HG03378 (cell line): ENCODE measurements around the gene WDR86.

Source experiments
- ATAC-seq: cut with Tn5 transposase; IDR thresholded peaks from one replicate; pipeline ENCODE4 v1.9.1; 2021; ENCODE audit warnings: mild to moderate bottlenecking, moderate library complexity; ENCODE audit not compliant: unreplicated experiment

WDR86 gene

DNA sequence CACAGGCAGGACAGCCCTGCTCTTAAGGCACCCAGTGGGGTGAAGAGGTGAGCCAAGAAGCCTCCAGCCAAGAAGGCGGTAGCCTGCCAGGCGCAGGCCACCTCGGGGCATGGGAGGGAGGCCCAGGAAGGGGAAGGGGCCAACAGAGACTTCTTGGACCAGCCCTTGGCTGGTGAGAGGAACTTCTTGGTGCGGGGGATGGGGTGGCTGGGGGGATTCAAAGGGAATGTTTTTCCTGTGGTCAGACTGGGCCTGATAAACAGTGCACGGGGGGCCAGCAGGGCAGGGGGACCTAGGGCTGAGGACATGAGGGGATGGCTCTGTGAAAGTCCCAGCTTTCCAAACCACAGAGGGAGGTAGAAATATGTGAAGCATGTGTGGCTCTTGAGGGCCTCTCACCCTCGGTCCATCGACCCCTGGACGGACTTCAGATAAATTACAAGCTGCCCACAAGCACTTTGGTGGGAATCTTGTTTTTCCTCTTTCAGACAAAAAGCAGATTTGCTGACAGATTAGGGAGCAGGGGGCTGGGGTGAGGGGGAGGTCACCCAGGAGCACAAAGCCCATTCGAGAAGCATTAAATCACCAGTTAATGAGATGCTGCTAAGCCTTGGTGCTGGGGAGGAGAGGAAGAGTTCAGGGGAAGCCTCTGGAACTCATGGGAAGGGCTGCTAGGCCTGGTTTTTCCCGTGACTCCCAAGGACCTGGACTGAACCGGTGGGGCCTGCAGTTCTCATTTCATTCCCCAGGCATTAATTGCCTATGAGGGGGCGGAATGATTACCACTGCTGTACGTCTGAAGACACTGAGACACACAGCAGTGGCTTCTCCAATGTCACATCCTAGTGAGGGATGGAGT is 18.8 kb upstream of the WDR86 start:
- no peak for ATAC-seq

GRCh38 chr7:151427705-151428377 is 18.0 kb upstream of the WDR86 start:
- no peak for ATAC-seq

GRCh38 chr7:151426904-151427704 is 17.3 kb upstream of the WDR86 start:
- ATAC-seq: no peak

- ATAC-seq: no peak
Observed at GRCh38 chr7:151426441-151426903, 16.6 kb upstream of the WDR86 start.

DNA sequence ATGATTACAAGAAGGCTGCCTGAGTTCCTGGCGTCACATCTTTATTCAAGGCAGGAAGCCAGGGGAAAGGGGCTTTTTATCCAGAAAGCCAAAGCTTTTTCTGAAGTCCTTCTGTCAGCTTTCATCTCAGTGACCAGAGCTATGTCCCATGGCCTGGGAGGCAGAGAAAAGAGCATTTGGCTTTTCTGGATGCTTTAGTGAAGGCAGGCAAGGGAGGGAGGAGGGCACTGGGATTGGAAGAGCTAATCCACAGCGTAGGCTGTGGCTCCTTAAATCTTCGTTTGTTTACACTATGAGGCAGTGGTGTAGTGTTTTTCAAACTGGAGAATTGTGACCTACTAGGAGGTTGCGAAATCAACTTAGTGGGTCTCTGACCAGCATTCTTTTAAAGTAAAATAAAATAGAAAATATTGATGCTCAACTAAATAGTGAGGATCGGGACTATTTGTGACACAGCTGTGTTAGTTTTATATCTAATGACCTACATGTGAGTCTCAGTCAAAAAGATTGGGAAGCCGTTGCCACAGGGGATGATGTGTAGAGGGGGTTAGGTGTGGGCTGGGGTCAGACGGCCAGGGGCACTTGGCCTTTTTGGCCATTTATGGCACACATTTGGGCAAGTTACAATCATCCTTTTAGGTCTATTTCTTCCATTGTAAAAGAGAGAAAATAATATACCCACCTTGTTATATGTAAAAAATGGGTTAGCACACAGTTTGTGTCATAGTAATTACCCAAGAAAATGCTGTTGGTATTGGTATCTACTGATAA is 16.0 kb upstream of the WDR86 start:
- no peak for ATAC-seq

GRCh38 chr7:151424799-151425198 is 15.0 kb upstream of the WDR86 start:
- ATAC-seq: no peak

DNA sequence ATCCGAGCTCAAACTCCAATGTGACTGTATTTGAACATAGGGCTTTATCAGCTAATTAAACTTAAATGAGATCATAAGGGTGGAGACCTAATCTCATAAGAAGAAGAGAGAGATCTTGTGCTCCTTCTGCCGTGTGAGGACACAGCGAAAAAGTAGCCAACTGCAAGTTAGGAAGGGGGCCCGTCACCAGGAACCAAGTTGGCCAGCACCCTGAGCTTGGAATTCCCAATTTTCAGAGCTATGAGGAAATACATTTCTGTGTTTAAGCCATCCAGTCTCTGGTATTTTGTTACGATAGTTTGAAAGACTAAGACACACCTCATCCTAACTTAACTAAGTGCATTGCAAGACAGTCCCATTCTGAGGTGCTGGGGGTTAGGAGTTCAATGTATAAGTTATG is 14.1 kb upstream of the WDR86 start:
- no peak for ATAC-seq

DNA sequence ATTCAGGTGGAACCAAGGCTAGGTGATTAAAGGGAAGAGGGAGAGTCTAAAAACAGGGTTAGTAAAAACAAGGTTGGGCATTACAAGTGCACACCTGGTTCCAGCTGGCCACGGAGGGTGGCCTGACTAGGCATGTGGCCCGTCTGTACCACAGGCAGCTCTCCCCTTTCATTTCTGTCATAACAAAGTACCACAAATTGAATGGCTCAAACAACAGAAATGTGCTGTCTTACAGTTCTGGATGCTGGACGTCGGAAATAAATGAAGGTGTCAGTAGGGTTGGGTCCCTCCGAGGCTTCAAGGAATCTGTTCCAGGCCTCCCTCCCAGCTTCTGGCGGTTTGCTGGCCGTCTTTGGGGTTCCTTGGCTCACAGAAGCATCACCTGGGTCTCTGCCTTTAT is 13.4 kb upstream of the WDR86 start:
- no peak for ATAC-seq

DNA sequence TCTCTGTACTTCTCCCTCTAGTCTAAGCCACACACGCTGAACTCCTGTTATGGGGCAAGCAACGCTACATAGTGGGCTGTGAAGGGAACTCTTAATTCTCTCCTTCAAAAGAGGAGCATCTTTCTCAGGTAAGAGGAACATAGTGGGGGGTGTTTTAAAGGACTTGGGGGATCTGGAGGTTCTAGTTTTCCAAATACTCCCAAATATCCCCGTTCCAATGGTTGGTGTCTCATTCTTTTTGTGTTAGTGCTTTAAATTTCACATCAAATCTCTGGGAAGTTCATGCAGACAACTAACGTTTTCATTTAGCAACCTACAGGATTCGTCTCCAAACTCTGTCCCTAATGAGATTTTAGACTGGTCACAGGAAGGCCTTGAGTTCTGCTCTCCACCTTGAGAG is 12.4 kb upstream of the WDR86 start:
- no peak for ATAC-seq

DNA sequence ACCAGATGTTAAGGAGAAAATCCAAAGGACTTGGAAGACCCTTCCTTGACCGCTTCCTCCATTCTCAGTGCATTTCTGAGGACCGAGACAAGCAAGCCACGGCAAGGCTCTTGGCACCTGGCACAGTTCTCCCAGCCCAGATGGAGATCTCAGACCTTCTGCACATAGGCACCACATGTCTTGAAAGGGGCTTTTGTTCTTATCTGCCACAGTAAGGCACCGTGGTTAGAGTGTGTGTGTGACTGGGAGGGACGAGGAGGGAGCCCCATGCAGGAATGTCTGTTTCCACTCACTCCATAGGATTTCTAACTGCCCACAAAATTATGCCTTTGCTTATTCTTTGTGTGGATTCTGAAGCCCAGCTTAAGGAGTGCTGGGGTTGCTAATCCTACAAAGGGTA is 10.3 kb upstream of the WDR86 start:
- ATAC-seq: no peak

DNA sequence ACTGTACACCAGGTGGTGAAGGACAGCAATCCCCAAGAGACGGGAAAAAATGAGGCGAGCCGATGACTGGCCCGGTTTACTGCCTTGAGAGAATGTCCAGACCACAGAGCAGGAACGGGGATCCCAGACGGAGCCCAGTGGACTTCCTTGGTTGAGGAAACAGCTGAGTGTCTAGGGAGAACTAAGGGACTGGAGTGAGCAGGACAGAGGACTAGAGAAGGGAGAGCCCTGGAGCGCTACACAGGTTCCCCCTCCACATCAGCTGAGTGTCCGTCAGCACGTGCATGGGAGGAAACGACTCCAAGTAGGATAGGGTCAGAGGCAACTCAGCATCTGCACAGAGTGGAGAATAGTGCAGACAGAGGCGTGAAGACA is 7.1 kb upstream of the WDR86 start:
- no peak for ATAC-seq

DNA sequence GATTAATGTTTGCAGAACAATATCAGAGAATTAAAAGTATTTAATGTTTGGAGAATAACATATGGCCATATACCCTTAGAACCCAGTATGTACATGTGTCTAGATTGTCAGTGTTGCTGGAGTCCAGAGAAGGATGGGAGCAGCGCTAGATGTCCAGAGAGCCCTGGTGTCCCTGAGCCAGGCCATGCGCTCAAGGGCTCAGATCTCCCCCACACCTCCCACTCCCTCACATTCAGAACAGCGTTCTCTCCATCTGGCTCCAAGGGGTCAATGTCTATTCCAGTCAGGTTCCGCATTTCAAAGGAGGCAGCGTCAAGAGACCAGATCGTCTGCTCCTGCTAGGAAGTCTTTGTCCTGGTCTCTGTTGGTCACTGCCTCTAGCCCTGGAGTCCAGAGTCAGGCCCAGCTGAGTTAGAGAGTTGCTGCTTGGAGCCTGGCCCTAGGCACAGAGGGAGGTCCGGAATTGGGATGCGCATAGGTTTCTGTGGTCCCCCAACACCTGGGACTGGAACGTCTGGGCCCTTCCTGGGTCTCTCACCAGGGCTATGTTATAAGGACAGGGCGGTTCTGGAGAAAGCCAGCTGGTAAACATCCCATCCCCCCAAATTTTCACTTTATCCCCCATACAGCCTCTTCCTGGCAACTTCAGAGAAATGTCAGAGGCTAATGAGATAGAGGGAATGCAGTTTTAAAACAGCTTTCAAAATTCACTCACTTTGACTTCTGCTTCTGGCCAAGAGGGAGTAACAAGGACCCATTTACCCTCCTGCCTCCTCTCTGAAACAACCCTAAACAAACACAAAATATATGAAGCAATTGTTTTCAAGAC is 6.5 kb upstream of the WDR86 start:
- ATAC-seq: no peak

GRCh38 chr7:151415375-151416105 is 5.7 kb upstream of the WDR86 start:
- ATAC-seq: no peak

DNA sequence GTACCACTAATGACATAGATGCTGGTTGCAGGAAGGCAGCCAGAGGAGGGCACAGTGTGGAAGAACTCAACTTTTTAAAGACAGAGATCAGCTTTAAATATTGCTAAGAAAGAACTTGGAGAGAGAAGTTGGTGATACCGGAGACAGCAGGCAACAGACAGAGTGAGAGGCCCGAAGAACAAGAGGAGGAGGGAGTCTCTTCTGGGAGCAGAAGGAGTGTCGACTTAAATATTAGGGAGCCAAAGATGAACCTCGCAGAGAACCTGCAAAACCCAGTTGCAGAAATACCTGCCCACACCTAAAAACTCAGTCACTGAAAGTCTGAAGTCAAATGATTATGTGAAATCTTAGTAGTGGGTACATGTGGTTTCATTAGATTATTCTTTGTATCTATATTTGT is 3.4 kb upstream of the WDR86 start:
- ATAC-seq: no peak

DNA sequence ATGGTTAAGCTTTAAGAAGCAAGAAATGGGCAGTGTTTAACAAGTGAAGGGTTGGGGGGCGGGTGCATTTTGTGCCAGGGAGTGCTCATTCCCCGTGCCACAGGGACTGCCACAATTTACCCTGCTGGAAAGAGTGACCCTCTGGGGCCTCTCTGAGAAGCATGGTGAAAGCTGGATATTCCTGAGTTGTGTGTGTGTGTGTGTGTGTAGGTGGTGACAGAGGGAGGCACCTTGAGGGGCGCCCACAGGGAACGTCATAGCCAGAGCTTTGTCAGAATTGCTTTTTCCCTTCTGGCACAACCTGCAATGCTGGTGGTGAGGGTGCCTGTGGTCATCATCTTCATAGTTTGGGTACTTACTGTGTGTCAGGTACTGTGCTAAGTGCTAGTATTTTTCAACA is 2.5 kb upstream of the WDR86 start:
- no peak for ATAC-seq

DNA sequence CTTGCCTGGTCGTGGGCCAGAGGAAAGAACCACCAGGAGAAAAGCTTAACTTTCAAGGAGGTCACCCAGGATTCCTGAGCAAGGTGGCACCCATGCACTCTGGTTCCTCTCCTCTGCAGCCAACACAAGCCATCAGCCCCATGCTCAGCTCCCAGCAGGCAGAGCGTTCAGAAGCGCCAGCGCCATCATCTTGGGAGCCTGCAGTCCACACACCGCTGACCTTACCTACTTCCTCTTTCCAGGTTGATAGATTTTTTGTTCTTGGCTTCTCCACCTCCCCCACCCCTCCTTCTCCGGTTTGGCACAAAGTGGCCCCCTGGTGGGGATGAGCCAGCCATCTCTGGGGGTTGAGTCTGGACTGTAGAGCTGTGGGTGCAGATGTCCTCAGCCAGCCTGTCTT is 1.7 kb upstream of the WDR86 start:
- no peak for ATAC-seq

- ATAC-seq: no peak
Observed at GRCh38 chr7:151410405-151411390, 860 bp upstream of the WDR86 start.
